ENCODE data around the gene MARF1. TPM values are rescaled to one million over a fixed set of nuclear protein-coding genes. Genes with fewer than 3 reads are reported as not detected.

Gene MARF1
- total and polyA plus RNA-seq, 8 donors: 15.5 to 65.3 (median 37.2) TPM

DNA sequence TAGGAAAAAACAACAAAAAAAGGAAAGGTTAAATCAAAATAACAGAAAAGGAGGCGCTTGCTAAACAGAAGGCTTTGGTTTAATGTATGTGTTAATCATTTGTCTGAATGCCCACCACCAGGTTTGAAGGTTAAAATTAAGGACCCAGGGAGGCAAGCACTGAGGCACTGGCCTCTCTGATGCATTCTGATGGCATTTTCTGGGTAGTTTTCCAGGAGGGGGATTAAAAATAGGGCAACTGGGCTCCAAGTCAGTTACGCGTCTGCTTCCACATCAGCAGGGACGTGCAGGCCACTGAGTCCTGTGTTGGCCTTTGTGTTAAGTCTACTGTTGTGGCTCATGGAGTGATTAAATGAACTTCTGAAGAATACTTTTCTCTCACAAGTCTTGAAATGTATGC lies 26.9 kb downstream of the MARF1 start:
- Histone ChIP-seq H3K4me1 (no peaks in the 10 kb centered on the region), H3K4me3 (no peak overlapping the region), H3K27me3 (no peaks in the 10 kb centered on the region), H3K36me3 (peaks cover 66 to 100% (median 99%) of the 10 kb centered on the region in 4 donors), H3K9me3 (no peaks in the 10 kb centered on the region), H3K27ac (no peak overlapping the region)
- intact Hi-C loops (cut with DNase I; ENCODE audit: low total_unique reads): no loop called here
- WGBS, 5 donors: 83 to 97% (median 93%) methylated on average over 4 of the region's 4 CpGs
- DNase-seq: no peak
- no peak for TF ChIP-seq POLR2A (IDR thresholded peaks at IDR 0.05)
- TF ChIP-seq EP300 (IDR thresholded peaks at IDR 0.05): no peak
- TF ChIP-seq CTCF (IDR thresholded peaks at IDR 0.05): no peak
- TF ChIP-seq POLR2AphosphoS5 (IDR thresholded peaks at IDR 0.05): no peak

DNA sequence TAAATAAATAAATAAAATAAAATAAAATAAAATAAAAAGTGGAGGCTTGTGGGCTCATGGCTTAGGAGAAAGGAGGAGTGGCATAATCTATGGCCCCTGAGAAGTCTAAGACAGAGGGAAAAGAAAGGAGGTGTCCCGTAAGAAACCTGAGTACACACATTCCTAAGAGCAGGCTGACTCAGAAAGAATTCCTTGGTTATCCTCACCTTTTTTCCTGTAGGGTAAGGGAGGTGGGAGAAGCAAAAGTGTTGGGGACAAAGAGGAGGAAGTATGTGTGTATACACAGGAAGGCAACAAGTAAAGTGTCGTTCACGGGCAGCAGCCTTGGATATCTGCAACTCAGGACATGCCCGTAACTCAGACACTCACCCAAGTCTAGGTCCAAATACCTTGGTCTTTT lies 29.3 kb downstream of the MARF1 start:
- DNase-seq: no peak
- 85 to 88% (median 86%) methylated on average over 4 of the region's 4 CpGs for WGBS, 5 donors
- intact Hi-C loops (cut with DNase I; ENCODE audit: low total_unique reads): no loop called here
- Histone ChIP-seq H3K27me3 (no peaks in the 10 kb centered on the region), H3K4me1 (no peaks in the 10 kb centered on the region), H3K4me3 (no peak overlapping the region), H3K9me3 (no peaks in the 10 kb centered on the region), H3K36me3 (peaks cover 71 to 100% (median 99%) of the 10 kb centered on the region in 4 donors), H3K27ac (no peak overlapping the region)
- TF ChIP-seq POLR2A (IDR thresholded peaks at IDR 0.05): no peak

- TF ChIP-seq POLR2AphosphoS5 (IDR thresholded peaks at IDR 0.05) (no peak), EP300 (IDR thresholded peaks at IDR 0.05) (no peak), CTCF (IDR thresholded peaks at IDR 0.05) (no peak), POLR2A (IDR thresholded peaks at IDR 0.05) (no peak)
- no peak for DNase-seq
- Histone ChIP-seq H3K4me1 (peaks cover 0 to 5% (median 2%) of the 10 kb centered on the region in 4 donors), H3K36me3 (peaks cover 64 to 100% (median 99%) of the 10 kb centered on the region in 4 donors), H3K27me3 (no peaks in the 10 kb centered on the region), H3K4me3 (no peak overlapping the region), H3K27ac (no peak overlapping the region), H3K9me3 (no peaks in the 10 kb centered on the region)
- intact Hi-C loops (cut with DNase I; ENCODE audit: low total_unique reads): no loop called here
- WGBS, 5 donors: 77 to 86% (median 82%) methylated on average over 7 of the region's 7 CpGs
These were observed 31.3 kb downstream of the MARF1 start for GRCh38 chr16:15611610-15612009.

- H3K27ac ChIP-seq: no peak overlapping the region
- DNase-seq: no peak
- peaks cover 52 to 100% (median 99%) of the 10 kb centered on the region in 4 donors for H3K36me3 ChIP-seq
- H3K27me3 ChIP-seq: no peaks in the 10 kb centered on the region
- H3K4me1 ChIP-seq: peaks cover 0 to 5% (median 2%) of the 10 kb centered on the region in 4 donors
- intact Hi-C loops (cut with DNase I; ENCODE audit: low total_unique reads): no loop called here
- TF ChIP-seq CTCF (IDR thresholded peaks at IDR 0.05): no peak
- H3K4me3 ChIP-seq: no peak overlapping the region
- WGBS, 5 donors: 87 to 93% (median 91%) methylated on average over 10 of the region's 10 CpGs
- no peaks in the 10 kb centered on the region for H3K9me3 ChIP-seq
These were observed 32.5 kb downstream of the MARF1 start for GRCh38 chr16:15610369-15610871.

GRCh38 chr16:15609286-15609649 lies 33.7 kb downstream of the MARF1 start:
- no peaks in the 10 kb centered on the region for H3K27me3 ChIP-seq
- peaks cover 0 to 5% (median 2%) of the 10 kb centered on the region in 4 donors for H3K4me1 ChIP-seq
- no peak overlapping the region for H3K4me3 ChIP-seq
- 91 to 94% (median 92%) methylated on average over 6 of the region's 6 CpGs for WGBS, 5 donors
- intact Hi-C loops (cut with DNase I; ENCODE audit: low total_unique reads): no loop called here
- no peaks in the 10 kb centered on the region for H3K9me3 ChIP-seq
- peaks cover 43 to 100% (median 99%) of the 10 kb centered on the region in 4 donors for H3K36me3 ChIP-seq
- no peak overlapping the region for H3K27ac ChIP-seq
- no peak for DNase-seq
- TF ChIP-seq POLR2AphosphoS5 (IDR thresholded peaks at IDR 0.05): no peak
- no peak for TF ChIP-seq POLR2A (IDR thresholded peaks at IDR 0.05)
- TF ChIP-seq CTCF (IDR thresholded peaks at IDR 0.05): no peak
- TF ChIP-seq EP300 (IDR thresholded peaks at IDR 0.05): no peak
